IMR-90 (cell line): ENCODE data around the gene TAF4. TPM values are rescaled to one million over a fixed set of nuclear protein-coding genes. Genes with fewer than 3 reads are reported as not detected.

Source experiments
- ATAC-seq: fragments of 200-7000 bp; cut with Tn5 transposase; 2 replicates; pipeline ENCODE4 v1.9.1; 2020; ENCODE audit warnings: low read depth, mild to moderate bottlenecking, moderate library complexity
- BruUV-seq: library from RNA; stranded (reverse); fragments of 400-500 nt; replicated peaks from 2 replicates; lab custom pipeline; 2021; lab: Mats Ljungman, UMichigan
- CTCF ChIA-PET: fragments of 300-600 bp; formaldehyde crosslinking; extraction: SDS; loops from one replicate; lab custom pipeline; 2021; ENCODE audit warnings: antibody characterized with exemption; lab: Yijun Ruan, JAX
- POLR2A ChIA-PET: fragments of 300-600 bp; sonication (Branson Sonifier 250); formaldehyde crosslinking; loops from one replicate; lab custom pipeline; 2022; ENCODE audit warnings: antibody characterized with exemption; ENCODE audit not compliant: unreplicated experiment; lab: Charles Lee
- DNase-seq: peaks from one replicate; pipeline ENCODE4 v3.0.0; 2013
- H2AFZ ChIP-seq: replicated peaks from 2 replicates; pipeline ENCODE3; 2013; ENCODE audit warnings: low read length, mild to moderate bottlenecking; ENCODE audit not compliant: poor library complexity
- H2AK5ac ChIP-seq: 2 replicates; pipeline ENCODE4 v1.6.1; 2013; ENCODE audit warnings: low read depth, low read length, inconsistent platforms
- H2AK9ac ChIP-seq: replicated peaks from 2 replicates; pipeline ENCODE3; 2013; ENCODE audit warnings: mild to moderate bottlenecking, low read depth, low read length, moderate library complexity; ENCODE audit not compliant: poor library complexity
- H2BK120ac ChIP-seq: 2 replicates; pipeline ENCODE4 v1.6.1; 2013; ENCODE audit warnings: low read depth, low read length, inconsistent platforms
- H2BK15ac ChIP-seq: 3 replicates; pipeline ENCODE4 v1.6.1; 2013; ENCODE audit warnings: low read depth, low read length, inconsistent platforms
- H2BK20ac ChIP-seq: 2 replicates; pipeline ENCODE4 v1.6.1; 2013; ENCODE audit warnings: low read depth, mild to moderate bottlenecking, inconsistent platforms, low read length, moderate library complexity
- H2BK5ac ChIP-seq: 2 replicates; pipeline ENCODE4 v1.6.1; 2013; ENCODE audit warnings: mild to moderate bottlenecking, low read depth, low read length, inconsistent platforms; ENCODE audit not compliant: poor library complexity, severe bottlenecking
- H3K14ac ChIP-seq: replicated peaks from 2 replicates; pipeline ENCODE4 v1.6.1; 2013; ENCODE audit warnings: low read depth, low read length, inconsistent platforms
- H3K18ac ChIP-seq: 2 replicates; pipeline ENCODE4 v1.6.1; 2013; ENCODE audit warnings: low read depth, low read length, control low read depth
- H3K23ac ChIP-seq: 2 replicates; pipeline ENCODE4 v1.6.1; 2013; ENCODE audit warnings: low read depth, low read length, inconsistent platforms
- H3K27ac ChIP-seq: 2 replicates; pipeline ENCODE4 v1.5.1; 2013; ENCODE audit warnings: mild to moderate bottlenecking, control low read depth, low read length; ENCODE audit not compliant: insufficient read depth
- H3K27me3 ChIP-seq: 2 replicates; pipeline ENCODE4 v1.6.1; 2013; ENCODE audit warnings: low read length; ENCODE audit not compliant: control insufficient read depth, insufficient read depth
- H3K36me3 ChIP-seq: 2 replicates; pipeline ENCODE4 v1.6.1; 2013; ENCODE audit warnings: low read length, mixed read lengths; ENCODE audit not compliant: control insufficient read depth, insufficient read depth
- H3K4ac ChIP-seq: 2 replicates; pipeline ENCODE4 v1.6.1; 2013; ENCODE audit warnings: low read depth, low read length, inconsistent platforms
- H3K4me1 ChIP-seq: 2 replicates; pipeline ENCODE4 v1.6.1; 2013; ENCODE audit warnings: low read length, mixed read lengths; ENCODE audit not compliant: control insufficient read depth, insufficient read depth
- H3K4me2 ChIP-seq: 2 replicates; pipeline ENCODE4 v1.6.1; 2013; ENCODE audit warnings: low read depth, mild to moderate bottlenecking, control low read depth, low read length, moderate library complexity
- H3K4me3 ChIP-seq: 2 replicates; pipeline ENCODE4 v1.5.1; 2013; ENCODE audit warnings: low read depth, mild to moderate bottlenecking, control low read depth, low read length, moderate library complexity; ENCODE audit not compliant: insufficient read depth
- H3K56ac ChIP-seq: 2 replicates; pipeline ENCODE4 v1.6.1; 2013; ENCODE audit warnings: low read length, inconsistent platforms; ENCODE audit not compliant: insufficient read depth; ENCODE audit errors: extremely low read depth
- H3K79me1 ChIP-seq, 2 experiments: 2 replicates each; pipeline ENCODE4 v1.6.1; 2013; ENCODE audit warnings: low read length in 2 of 2, inconsistent platforms in 1 of 2, low read depth in 1 of 2
- H3K9ac ChIP-seq: 2 replicates; pipeline ENCODE4 v1.6.1; 2013; ENCODE audit warnings: low read depth, low read length, control low read depth
- H3K9me1 ChIP-seq: 2 replicates; pipeline ENCODE4 v1.6.1; 2013; ENCODE audit warnings: low read length, inconsistent platforms; ENCODE audit not compliant: insufficient read depth
- H3K9me3 ChIP-seq: 2 replicates; pipeline ENCODE4 v1.6.1; 2013; ENCODE audit warnings: low read length; ENCODE audit not compliant: control insufficient read depth, insufficient read depth
- H4K20me1 ChIP-seq: 2 replicates; pipeline ENCODE4 v1.6.1; 2013; ENCODE audit warnings: low read length, inconsistent platforms; ENCODE audit not compliant: insufficient read depth
- H4K5ac ChIP-seq: 2 replicates; pipeline ENCODE4 v1.6.1; 2013; ENCODE audit warnings: mild to moderate bottlenecking, low read depth, low read length, control low read depth
- H4K8ac ChIP-seq, 2 experiments: 2 replicates each; pipeline ENCODE4 v1.6.1; 2013; ENCODE audit warnings: low read depth in 2 of 2, low read length in 2 of 2, control low read depth in 1 of 2, inconsistent platforms in 1 of 2
- H4K91ac ChIP-seq: 2 replicates; pipeline ENCODE4 v1.6.1; 2013; ENCODE audit warnings: low read depth, low read length, inconsistent platforms; ENCODE audit not compliant: insufficient read depth
- CEBPB ChIP-seq: IDR thresholded peaks from 2 replicates; pipeline ENCODE4 v1.6.1; 2012; ENCODE audit warnings: low read depth, low read length, improper control_type of control experiment
- CHD1 ChIP-seq: IDR thresholded peaks from 2 replicates; pipeline ENCODE4 v1.6.1; 2012; ENCODE audit warnings: low read depth, low read length, improper control_type of control experiment
- CTCF ChIP-seq: conservative IDR thresholded peaks from 2 replicates; pipeline ENCODE4 v1.5.1; 2012; ENCODE audit warnings: mild to moderate bottlenecking, low read depth, low read length, improper control_type of control experiment
- ELK1 ChIP-seq: fragments of 150-350 bp; IDR thresholded peaks from 2 replicates; pipeline ENCODE4 v1.6.1; 2016; ENCODE audit warnings: low read depth, mild to moderate bottlenecking, low read length, moderate library complexity, borderline replicate concordance
- FOS ChIP-seq: fragments of 150-350 bp; IDR thresholded peaks from 2 replicates; pipeline ENCODE4 v1.6.1; 2016; ENCODE audit warnings: low read depth, low read length
- MAFK ChIP-seq: IDR thresholded peaks from 2 replicates; pipeline ENCODE4 v1.6.1; 2012; ENCODE audit warnings: low read depth, low read length, improper control_type of control experiment
- MXI1 ChIP-seq: IDR thresholded peaks from 2 replicates; pipeline ENCODE4 v1.6.1; 2012; ENCODE audit warnings: low read depth, mild to moderate bottlenecking, low read length, moderate library complexity, borderline replicate concordance
- NFE2L2 ChIP-seq: fragments of 150-350 bp; IDR thresholded peaks from 2 replicates; pipeline ENCODE4 v1.6.1; 2016; ENCODE audit warnings: low read depth, mild to moderate bottlenecking, low read length
- RAD21 ChIP-seq: IDR thresholded peaks from 2 replicates; pipeline ENCODE4 v1.6.1; 2012; ENCODE audit warnings: low read length, improper control_type of control experiment
- RCOR1 ChIP-seq: IDR thresholded peaks from 2 replicates; pipeline ENCODE4 v1.6.1; 2012; ENCODE audit warnings: mild to moderate bottlenecking, low read length, improper control_type of control experiment; ENCODE audit not compliant: insufficient replicate concordance
- RFX5 ChIP-seq: IDR thresholded peaks from 2 replicates; pipeline ENCODE4 v1.8.0; 2012; ENCODE audit warnings: low read depth, mild to moderate bottlenecking, low read length, moderate library complexity
- SMC3 ChIP-seq: fragments of 150-350 bp; IDR thresholded peaks from 2 replicates; pipeline ENCODE4 v1.6.1; 2016; ENCODE audit warnings: low read depth, mild to moderate bottlenecking, antibody characterized with exemption, low read length, moderate library complexity
- USF2 ChIP-seq: fragments of 150-350 bp; IDR thresholded peaks from 2 replicates; pipeline ENCODE4 v1.6.1; 2017; ENCODE audit warnings: mild to moderate bottlenecking, antibody characterized with exemption, low read length, low read depth
- WGBS, 2 experiments: methylation state at CpG; one replicate each; pipeline versions ENCODE4 v1.1.5 to v1.1.7; 2013; ENCODE audit warnings: missing lambda C conversion rate in 2 of 2; ENCODE audit not compliant: insufficient read length in 1 of 2; ENCODE audit errors: extremely low coverage in 2 of 2; 5-methylcytosine and 5-hydroxymethylcytosine counted together
- dilution Hi-C: fragments of 300-500 bp; cut with HindIII; formaldehyde crosslinking; loops from one replicate; pipeline ENCODE4 v1.14.3; 2018; ENCODE audit warnings: low sequenced_read_pairs; ENCODE audit not compliant: unreplicated experiment
- in situ Hi-C: fragments of 300-500 bp; cut with MboI; formaldehyde crosslinking; loops from 3 replicates; pipeline ENCODE4 v1.14.3; 2019; ENCODE audit warnings: low sequenced_read_pairs, inconsistent platforms, mixed read lengths
- intact Hi-C: fragments of 100-400 bp; cut with micrococcal nuclease; formaldehyde crosslinking; loops from 2 replicates; pipeline ENCODE4 v1.10.0; 2022
- polyA plus RNA-seq, 3 experiments: library from polyadenylated mRNA; depleted of rRNA; stranded (reverse); fragments of >200 nt; gene quantifications; 2 replicates each; pipeline ENCODE4 v1.2.3, GENCODE V29; 2012; ENCODE audit warnings: low replicate concordance in 1 of 3
- total RNA-seq: library from RNA; depleted of rRNA; stranded (reverse); fragments of >200 nt; gene quantifications from 2 replicates; pipeline ENCODE4 v1.2.3, GENCODE V29; 2012

TAF4 gene
- total and polyA plus RNA-seq, 2 of the 4 experiments (the other 2 are of a cell fraction), result 1.4 to 5.1 TPM

- Histone ChIP-seq H2AFZ (no peak overlapping the region), H3K9ac (no peak overlapping the region), H3K4me3 (no peak overlapping the region), H4K8ac (no peak overlapping the region), H2BK20ac (no peak overlapping the region), H3K4me2 (no peak overlapping the region), H3K27me3 (no peaks in the 10 kb centered on the region), H3K4me1 (peaks cover 10% of the 10 kb centered on the region; the same call in 1 of the 2 replicates), H3K18ac (no peak overlapping the region), H4K5ac (no peak overlapping the region), H3K56ac (no peak overlapping the region), H2BK120ac (no peak overlapping the region), H2BK5ac (no peak overlapping the region), H3K14ac (no peak overlapping the region), H2AK9ac (no peak overlapping the region), H3K79me1 (peaks cover 46 to 86% of the 10 kb centered on the region in 2 experiments), H3K9me3 (no peaks in the 10 kb centered on the region), H2AK5ac (no peak overlapping the region), H3K9me1 (peaks cover 20% of the 10 kb centered on the region), H3K4ac (no peak overlapping the region), H4K20me1 (peaks cover 78% of the 10 kb centered on the region), H3K27ac (no peak overlapping the region), H2BK15ac (no peak overlapping the region), H4K91ac (no peak overlapping the region), H3K36me3 (no peaks in the 10 kb centered on the region), H3K23ac (no peak overlapping the region)
- in situ Hi-C loops, result no loop called here
- DNase-seq (no peak), ATAC-seq (no peak)
- BruUV-seq, result no TSS peak
- TF ChIP-seq ELK1 (no peak), MXI1 (no peak), SMC3 (no peak), RCOR1 (no peak), USF2 (no peak), CHD1 (no peak), MAFK (no peak), RAD21 (no peak), NFE2L2 (no peak), CTCF (no peak), FOS (no peak), RFX5 (no peak), CEBPB (no peak)
- ChIA-PET CTCF (no interaction called here), POLR2A (no interaction called here)
- dilution Hi-C loops, result no loop called here
- intact Hi-C loops, result no loop called here
- WGBS, 2 experiments, result 88% methylated on average over 10 of the region's 20 CpGs; no CpG with 5 or more reads in 1 of the 2 experiments
Observed at GRCh38 chr20:62045118-62045517, 20.6 kb downstream of the TAF4 start.
